Dendritic cell treated with granulocyte-macrophage colony-stimulating factor and Interleukin-4, amounts not matched to agents 40 ng/mL and 50 ng/mL, for 4 days (primary cell): ENCODE measurements around the gene GLCCI1.
"Not testable (repeated sequence)": the region's sequence is repeated elsewhere in the genome, so short reads cannot be mapped to it uniquely, and the experiment has no call there.

Experiments used
- H3K27ac Mint-ChIP-seq: one replicate; pipeline ENCODE4 v1.8.0; 2022; ENCODE audit warnings: mild to moderate bottlenecking, mixed read lengths
- H3K27me3 Mint-ChIP-seq: one replicate; pipeline ENCODE4 v1.8.0; 2022; ENCODE audit warnings: mild to moderate bottlenecking, mixed read lengths
- H3K36me3 Mint-ChIP-seq: one replicate; pipeline ENCODE4 v1.8.0; 2022; ENCODE audit warnings: low read depth, mixed read lengths
- H3K4me1 Mint-ChIP-seq: one replicate; pipeline ENCODE4 v1.8.0; 2022; ENCODE audit warnings: low read depth, mixed read lengths
- H3K4me3 Mint-ChIP-seq: one replicate; pipeline ENCODE4 v1.8.0; 2022; ENCODE audit warnings: mild to moderate bottlenecking, moderate library complexity, mixed read lengths
- H3K9me3 Mint-ChIP-seq: one replicate; pipeline ENCODE4 v1.8.0; 2022; ENCODE audit warnings: mixed read lengths
- intact Hi-C: fragments of 100-400 bp; cut with micrococcal nuclease; formaldehyde crosslinking; loops from one replicate; pipeline ENCODE4 v1.15.0; 2022

Gene GLCCI1

GRCh38 chr7:7988706-7989105, 20.1 kb downstream of the GLCCI1 start:
- H3K36me3 Mint-ChIP-seq, result no peaks in the 10 kb centered on the region
- no peak overlapping the region for H3K4me3 Mint-ChIP-seq
- no peaks in the 10 kb centered on the region for H3K4me1 Mint-ChIP-seq
- H3K9me3 Mint-ChIP-seq, result peaks cover 23% of the 10 kb centered on the region
- no peak overlapping the region for H3K27ac Mint-ChIP-seq
- H3K27me3 Mint-ChIP-seq, result no peaks in the 10 kb centered on the region
- intact Hi-C loops, result no loop called here

- intact Hi-C loops, result no loop called here
- Mint-ChIP-seq H3K36me3 (no peaks in the 10 kb centered on the region), H3K9me3 (peaks cover 23% of the 10 kb centered on the region), H3K4me3 (no peak overlapping the region), H3K4me1 (no peaks in the 10 kb centered on the region), H3K27me3 (no peaks in the 10 kb centered on the region), H3K27ac (no peak overlapping the region)
Observed at GRCh38 chr7:7989133-7989532, 20.5 kb downstream of the GLCCI1 start.

- no peak overlapping the region for H3K27ac Mint-ChIP-seq
- no peaks in the 10 kb centered on the region for H3K4me1 Mint-ChIP-seq
- H3K9me3 Mint-ChIP-seq, result peaks cover 23% of the 10 kb centered on the region
- H3K27me3 Mint-ChIP-seq, result no peaks in the 10 kb centered on the region
- H3K36me3 Mint-ChIP-seq, result no peaks in the 10 kb centered on the region
- H3K4me3 Mint-ChIP-seq, result no peak overlapping the region
- intact Hi-C loops, result no loop called here
Observed at GRCh38 chr7:7989616-7990440, 21.2 kb downstream of the GLCCI1 start.

GRCh38 chr7:7990441-7990761, 21.8 kb downstream of the GLCCI1 start:
- Mint-ChIP-seq H3K36me3 (no peaks in the 10 kb centered on the region), H3K9me3 (peaks cover 23% of the 10 kb centered on the region), H3K4me1 (no peaks in the 10 kb centered on the region), H3K4me3 (no peak overlapping the region), H3K27me3 (no peaks in the 10 kb centered on the region), H3K27ac (no peak overlapping the region)
- intact Hi-C loops, result no loop called here

- H3K4me3 Mint-ChIP-seq, result no peak overlapping the region
- peaks cover 23% of the 10 kb centered on the region for H3K9me3 Mint-ChIP-seq
Observed at GRCh38 chr7:7992506-7992905, 23.9 kb downstream of the GLCCI1 start.

GRCh38 chr7:7995348-7995747, 26.8 kb downstream of the GLCCI1 start:
- H3K4me1 Mint-ChIP-seq, result not testable (repeated sequence)

More at GRCh38 chr7:7992506-7992905, 23.9 kb downstream of the GLCCI1 start:
- Mint-ChIP-seq H3K27me3 (no peaks in the 10 kb centered on the region), H3K4me1 (no peaks in the 10 kb centered on the region), H3K27ac (no peak overlapping the region), H3K36me3 (no peaks in the 10 kb centered on the region)
- intact Hi-C loops, result no loop called here

GRCh38 chr7:7996568-7996967, 28.0 kb downstream of the GLCCI1 start:
- H3K4me3 Mint-ChIP-seq, result no peak overlapping the region
- no peaks in the 10 kb centered on the region for H3K36me3 Mint-ChIP-seq
- H3K27me3 Mint-ChIP-seq, result no peaks in the 10 kb centered on the region
- no peak overlapping the region for H3K27ac Mint-ChIP-seq
- peaks cover 22% of the 10 kb centered on the region for H3K9me3 Mint-ChIP-seq
- intact Hi-C loops, result no loop called here
- H3K4me1 Mint-ChIP-seq, result no peaks in the 10 kb centered on the region

More at GRCh38 chr7:7995348-7995747, 26.8 kb downstream of the GLCCI1 start:
- H3K27me3 Mint-ChIP-seq, intact Hi-C loops, H3K36me3 Mint-ChIP-seq, H3K4me3 Mint-ChIP-seq, H3K27ac Mint-ChIP-seq: not testable (repeated sequence)
- H3K9me3 Mint-ChIP-seq, result peaks cover 23% of the 10 kb centered on the region

- intact Hi-C loops, result no loop called here
- Mint-ChIP-seq H3K4me3 (no peak overlapping the region), H3K27me3 (no peaks in the 10 kb centered on the region), H3K9me3 (no peaks in the 10 kb centered on the region), H3K36me3 (no peaks in the 10 kb centered on the region), H3K27ac (no peak overlapping the region), H3K4me1 (no peaks in the 10 kb centered on the region)
Observed at GRCh38 chr7:8000315-8000941, 31.8 kb downstream of the GLCCI1 start.

- Mint-ChIP-seq H3K27me3 (no peaks in the 10 kb centered on the region), H3K36me3 (peaks cover 5% of the 10 kb centered on the region), H3K27ac (no peak overlapping the region), H3K9me3 (no peaks in the 10 kb centered on the region), H3K4me3 (no peak overlapping the region), H3K4me1 (no peaks in the 10 kb centered on the region)
- intact Hi-C loops, result no loop called here
Observed at GRCh38 chr7:8003077-8003476, 34.5 kb downstream of the GLCCI1 start.

- Mint-ChIP-seq H3K9me3 (no peaks in the 10 kb centered on the region), H3K4me3 (no peak overlapping the region), H3K27me3 (no peaks in the 10 kb centered on the region), H3K36me3 (peaks cover 5% of the 10 kb centered on the region), H3K27ac (no peak overlapping the region), H3K4me1 (no peaks in the 10 kb centered on the region)
- intact Hi-C loops, result no loop called here
Observed at GRCh38 chr7:8005279-8005678, 36.7 kb downstream of the GLCCI1 start.

- Mint-ChIP-seq H3K36me3 (no peaks in the 10 kb centered on the region), H3K4me3 (no peak overlapping the region), H3K9me3 (no peaks in the 10 kb centered on the region), H3K27ac (no peak overlapping the region), H3K27me3 (no peaks in the 10 kb centered on the region), H3K4me1 (no peaks in the 10 kb centered on the region)
- intact Hi-C loops, result no loop called here
Observed at GRCh38 chr7:8014399-8014798, 45.8 kb downstream of the GLCCI1 start.

- Mint-ChIP-seq H3K9me3 (no peaks in the 10 kb centered on the region), H3K4me3 (no peak overlapping the region), H3K27ac (no peak overlapping the region), H3K36me3 (no peaks in the 10 kb centered on the region), H3K27me3 (no peaks in the 10 kb centered on the region), H3K4me1 (no peaks in the 10 kb centered on the region)
- intact Hi-C loops, result no loop called here
Observed at GRCh38 chr7:8015100-8015745, 46.6 kb downstream of the GLCCI1 start.

- H3K36me3 Mint-ChIP-seq, result no peaks in the 10 kb centered on the region
- no peak overlapping the region for H3K27ac Mint-ChIP-seq
- no peaks in the 10 kb centered on the region for H3K9me3 Mint-ChIP-seq
- no peaks in the 10 kb centered on the region for H3K27me3 Mint-ChIP-seq
- no peak overlapping the region for H3K4me3 Mint-ChIP-seq
- intact Hi-C loops, result no loop called here
- H3K4me1 Mint-ChIP-seq, result no peaks in the 10 kb centered on the region
Observed at GRCh38 chr7:8015746-8016120, 47.1 kb downstream of the GLCCI1 start.

- intact Hi-C loops, result no loop called here
- Mint-ChIP-seq H3K4me3 (no peak overlapping the region), H3K27me3 (no peaks in the 10 kb centered on the region), H3K4me1 (no peaks in the 10 kb centered on the region), H3K36me3 (no peaks in the 10 kb centered on the region), H3K27ac (no peak overlapping the region), H3K9me3 (no peaks in the 10 kb centered on the region)
Observed at GRCh38 chr7:8017423-8017822, 48.8 kb downstream of the GLCCI1 start.
